HepG2 (cell line): Measurements from ENCODE around the gene NUDT22. TPM values are rescaled to one million over a fixed set of nuclear protein-coding genes. Genes with fewer than 3 reads are reported as not detected.

ENCODE experiments used
- ASH2L ChIP-seq: fragments of 300-600, 200-600 bp; sonication (generic); IDR thresholded peaks from 2 replicates; pipeline ENCODE4 v1.7.0; 2017; ENCODE audit warnings: low read depth, mild to moderate bottlenecking, moderate library complexity, mixed read lengths, low read length; ENCODE audit not compliant: insufficient read length
- CEBPG ChIP-seq: IDR thresholded peaks from 2 replicates; pipeline ENCODE4 v1.6.1; 2016
- HBP1 ChIP-seq: IDR thresholded peaks from 2 replicates; pipeline ENCODE4 v1.6.1; 2016; ENCODE audit warnings: low read depth, control low read depth
- KDM2A ChIP-seq: sonication (generic); formaldehyde crosslinking; IDR thresholded peaks from 2 replicates; pipeline ENCODE4 v1.4.0; 2020; ENCODE audit warnings: low read depth, missing genetic modification reagents, borderline replicate concordance
- KDM5A ChIP-seq: fragments of 200-600 bp; sonication (generic); IDR thresholded peaks from 2 replicates; pipeline ENCODE4 v1.7.0; 2018; ENCODE audit warnings: antibody characterized with exemption, mild to moderate bottlenecking, low read length, borderline replicate concordance
- MATR3 ChIP-seq: sonication (generic); formaldehyde crosslinking; IDR thresholded peaks from 2 replicates; pipeline ENCODE4 v1.4.0; 2020; ENCODE audit warnings: missing genetic modification reagents
- MEIS2 ChIP-seq: sonication (generic); formaldehyde crosslinking; IDR thresholded peaks from 2 replicates; pipeline ENCODE4 v1.9.0; 2021; ENCODE audit warnings: mild to moderate bottlenecking, missing genetic modification reagents
- REXO4 ChIP-seq: sonication (generic); formaldehyde crosslinking; IDR thresholded peaks from 2 replicates; pipeline ENCODE4 v1.8.0; 2022; ENCODE audit warnings: missing genetic modification reagents, mild to moderate bottlenecking, borderline replicate concordance
- SKIL ChIP-seq: sonication (generic); formaldehyde crosslinking; IDR thresholded peaks from 2 replicates; pipeline ENCODE4 v1.8.0; 2022; ENCODE audit warnings: missing genetic modification reagents, mild to moderate bottlenecking, moderate library complexity, borderline replicate concordance
- SOX13 ChIP-seq, 3 experiments: fragments of 450-650 bp in 1 of 3; sonication (generic) in 1 of 3; formaldehyde crosslinking in 1 of 3; IDR thresholded peaks in 2 of 3; conservative IDR thresholded peaks in 1 of 3; 2 replicates each; pipeline versions ENCODE4 v1.5.0 to v1.6.1; 2016 to 2020; ENCODE audit warnings: antibody characterized with exemption in 1 of 3, mild to moderate bottlenecking in 1 of 3, missing compliant biosample characterization in 1 of 3, missing genetic modification reagents in 1 of 3, moderate library complexity in 1 of 3
- TP53 ChIP-seq: sonication (generic); formaldehyde crosslinking; conservative IDR thresholded peaks from 2 replicates; pipeline ENCODE4 v1.4.0; 2020; ENCODE audit warnings: missing genetic modification reagents
- TSC22D2 ChIP-seq: sonication (generic); formaldehyde crosslinking; IDR thresholded peaks from 2 replicates; pipeline ENCODE4 v1.5.1; 2020; ENCODE audit warnings: missing genetic modification reagents, mild to moderate bottlenecking, borderline replicate concordance
- ZNF296 ChIP-seq: sonication (generic); formaldehyde crosslinking; conservative IDR thresholded peaks from 2 replicates; pipeline ENCODE4 v1.5.0; 2020; ENCODE audit warnings: mild to moderate bottlenecking, missing genetic modification reagents
- ZNF30 ChIP-seq: sonication (generic); formaldehyde crosslinking; IDR thresholded peaks from 2 replicates; pipeline ENCODE4 v1.5.0; 2020; ENCODE audit warnings: mild to moderate bottlenecking, missing genetic modification reagents
- ZNF646 ChIP-seq: sonication (generic); formaldehyde crosslinking; IDR thresholded peaks from 2 replicates; pipeline ENCODE4 v1.9.0; 2021; ENCODE audit warnings: mild to moderate bottlenecking, missing genetic modification reagents
- ZNF761 ChIP-seq: sonication (generic); formaldehyde crosslinking; conservative IDR thresholded peaks from 2 replicates; pipeline ENCODE4 v1.4.0; 2020; ENCODE audit warnings: mild to moderate bottlenecking, missing genetic modification reagents
- ZNF841 ChIP-seq: sonication (generic); formaldehyde crosslinking; IDR thresholded peaks from 2 replicates; pipeline ENCODE4 v1.8.1; 2023; ENCODE audit warnings: missing genetic modification reagents, borderline replicate concordance
- ZSCAN12 ChIP-seq: sonication (generic); formaldehyde crosslinking; IDR thresholded peaks from 2 replicates; pipeline ENCODE4 v1.9.0; 2021; ENCODE audit warnings: mild to moderate bottlenecking, missing genetic modification reagents
- polyA plus RNA-seq, 8 experiments: library from polyadenylated mRNA; depleted of rRNA in 3 of 8; stranded (reverse) in 7 of 8; unstranded in 1 of 8; fragments of >200 nt; fragmentation: Illumina TruSeq in 4 of 8; extraction: Trizol in 4 of 8; gene quantifications; 2 replicates each; pipeline versions ENCODE4 v1.2.1 to v1.2.3, GENCODE V29; 2011 to 2016; ENCODE audit warnings: low read depth in 4 of 8, missing spikeins in 1 of 8, mixed read lengths in 1 of 8; ENCODE audit not compliant: insufficient read depth in 1 of 8
- total RNA-seq, 5 experiments: library from RNA; depleted of rRNA; stranded (reverse); fragments of >200 nt; fragmentation: Illumina TruSeq; extraction: Trizol; gene quantifications; 2 replicates each; pipeline ENCODE4 v1.2.3, GENCODE V29; 2016; ENCODE audit warnings: low read depth in 1 of 5

Gene NUDT22
- total and polyA plus RNA-seq, 2 of the 13 experiments (the other 11 are each of a cell fraction or from before 2014, with no cell fraction given): 33.5 to 39.8 TPM

- TF ChIP-seq HBP1 (CRISPR knock-in tag) (no peak), MATR3 (CRISPR knock-in tag) (no peak), ZNF30 (CRISPR knock-in tag) (no peak), SKIL (no peak), ZNF296 (no peak), TSC22D2 (CRISPR knock-in tag) (no peak), KDM2A (CRISPR knock-in tag) (peak; percentile 81; the same call in 1 of the 2 replicates), ZNF841 (CRISPR knock-in tag) (no peak), ZNF646 (CRISPR knock-in tag) (no peak), ASH2L (peak; percentile 72), TP53 (CRISPR knock-in tag) (no peak), MEIS2 (CRISPR knock-in tag) (no peak), ZNF761 (no peak), KDM5A (peak; percentile 41; the same call in 1 of the 2 replicates), SOX13 (IDR thresholded peaks at IDR 0.05) (no peak), SOX13 (CRISPR knock-in tag; conservative IDR thresholded peaks at IDR 0.05 in 1 of 2, IDR thresholded peaks at IDR 0.05 in 1 of 2) (no peak; a peak in 1 of 4 replicates), REXO4 (CRISPR knock-in tag) (no peak), CEBPG (CRISPR knock-in tag) (no peak), ZSCAN12 (CRISPR knock-in tag) (no peak)
Measured at GRCh38 chr11:64246871-64247728, 21.0 kb downstream of the NUDT22 start, which contains the start of gene PPP1R14B (continued).
